Tongue (tissue), 2 donors: ENCODE measurements around the gene AKT1S1. TPM values are rescaled to one million over a fixed set of nuclear protein-coding genes. Genes with fewer than 3 reads are reported as not detected.

Source experiments
- DNase-seq: peaks from one replicate; pipeline ENCODE4 v3.0.0-alpha.2; 2015
- total RNA-seq: library from RNA; depleted of rRNA; stranded (reverse); fragments of >200 nt; gene quantifications from one replicate; pipeline ENCODE4 v1.2.3, GENCODE V29; 2014

Gene AKT1S1
- total RNA-seq, 1 donor from 2014 or later: 4.5 TPM

DNA sequence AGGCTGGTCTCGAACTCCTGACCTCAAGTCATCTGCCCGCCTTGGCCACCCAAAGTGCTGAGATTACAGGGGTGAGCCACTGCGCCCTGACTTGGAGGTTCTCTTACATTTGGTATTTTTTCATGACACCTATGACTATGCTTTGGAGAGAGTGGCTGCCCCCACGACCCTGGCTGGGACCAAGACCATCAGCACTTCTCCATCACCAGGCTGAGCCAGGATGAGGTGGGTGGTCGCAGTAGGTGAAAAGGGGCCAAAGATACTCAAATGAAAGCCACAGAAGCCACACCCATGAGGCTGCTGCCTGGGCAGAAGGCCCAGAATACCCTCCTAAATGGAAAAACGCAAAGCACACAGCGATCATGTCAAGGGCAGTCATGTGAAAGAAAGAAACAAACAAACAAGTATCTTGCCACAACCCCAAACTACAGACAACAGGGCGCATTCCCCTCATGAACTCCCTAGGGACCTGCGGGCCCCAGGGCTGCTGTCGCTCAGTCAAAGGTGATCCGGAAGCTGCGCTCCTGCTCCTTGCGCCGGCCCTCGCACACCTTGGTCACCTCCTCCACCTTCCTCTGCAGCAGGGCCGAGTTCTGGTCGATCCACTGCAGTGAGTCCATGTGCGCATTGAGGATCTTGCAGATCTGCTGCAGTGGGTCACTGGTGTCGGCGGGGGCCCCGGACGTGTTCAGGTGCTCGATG lies 30.7 kb upstream of the AKT1S1 start:
- no peak for DNase-seq

DNA sequence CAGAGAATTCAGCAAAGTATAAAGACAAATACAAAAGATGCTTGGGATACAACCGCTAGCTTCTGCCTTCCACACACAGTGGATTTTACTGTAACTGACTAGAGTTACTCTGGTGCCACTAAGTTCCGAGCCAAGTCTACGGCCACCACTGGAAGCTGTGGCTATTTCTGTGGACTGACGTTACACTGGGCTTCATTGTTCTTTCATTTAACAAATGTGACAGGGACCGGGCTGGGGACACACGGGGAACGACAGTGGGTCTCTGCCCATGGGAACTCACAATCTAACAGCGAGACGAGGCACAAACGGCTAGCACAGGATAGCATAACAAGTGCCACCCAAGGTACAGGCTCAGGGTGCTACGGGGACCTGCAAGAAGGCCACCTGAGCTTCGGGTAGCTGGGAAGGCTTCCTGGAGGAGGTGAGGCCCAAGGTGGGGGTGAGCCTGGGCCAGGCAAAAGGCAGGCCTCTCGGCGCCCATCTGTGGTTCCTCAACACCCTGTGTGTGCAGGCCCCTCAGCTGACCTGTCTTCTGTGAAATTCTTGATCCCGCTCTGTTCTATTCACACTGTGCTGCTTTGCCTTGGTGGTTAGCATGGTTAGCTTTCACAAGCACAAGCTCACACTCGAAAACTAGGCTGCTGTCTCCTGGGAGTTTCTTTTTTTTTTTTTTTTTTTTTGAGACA lies 29.9 kb upstream of the AKT1S1 start:
- DNase-seq: no peak

DNA sequence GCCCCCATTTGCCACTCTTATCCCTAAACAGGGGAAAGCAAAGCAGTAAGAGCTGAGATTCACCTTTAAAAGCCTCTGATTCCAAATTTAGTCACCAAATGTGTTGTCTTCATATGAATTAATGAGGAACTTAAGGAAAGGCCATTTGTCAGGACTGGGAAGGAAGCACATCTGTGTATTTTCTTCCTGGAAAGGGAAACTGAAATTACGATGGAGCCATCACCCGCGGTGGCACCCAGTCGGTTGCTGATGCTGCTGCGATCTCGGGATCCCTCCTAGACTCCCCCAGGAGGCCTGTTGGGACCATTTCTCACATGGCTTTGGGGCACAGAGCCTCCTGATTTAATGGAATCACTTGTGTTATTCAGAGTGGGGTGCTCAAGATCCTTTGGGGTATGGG lies 27.0 kb upstream of the AKT1S1 start:
- no peak for DNase-seq

DNA sequence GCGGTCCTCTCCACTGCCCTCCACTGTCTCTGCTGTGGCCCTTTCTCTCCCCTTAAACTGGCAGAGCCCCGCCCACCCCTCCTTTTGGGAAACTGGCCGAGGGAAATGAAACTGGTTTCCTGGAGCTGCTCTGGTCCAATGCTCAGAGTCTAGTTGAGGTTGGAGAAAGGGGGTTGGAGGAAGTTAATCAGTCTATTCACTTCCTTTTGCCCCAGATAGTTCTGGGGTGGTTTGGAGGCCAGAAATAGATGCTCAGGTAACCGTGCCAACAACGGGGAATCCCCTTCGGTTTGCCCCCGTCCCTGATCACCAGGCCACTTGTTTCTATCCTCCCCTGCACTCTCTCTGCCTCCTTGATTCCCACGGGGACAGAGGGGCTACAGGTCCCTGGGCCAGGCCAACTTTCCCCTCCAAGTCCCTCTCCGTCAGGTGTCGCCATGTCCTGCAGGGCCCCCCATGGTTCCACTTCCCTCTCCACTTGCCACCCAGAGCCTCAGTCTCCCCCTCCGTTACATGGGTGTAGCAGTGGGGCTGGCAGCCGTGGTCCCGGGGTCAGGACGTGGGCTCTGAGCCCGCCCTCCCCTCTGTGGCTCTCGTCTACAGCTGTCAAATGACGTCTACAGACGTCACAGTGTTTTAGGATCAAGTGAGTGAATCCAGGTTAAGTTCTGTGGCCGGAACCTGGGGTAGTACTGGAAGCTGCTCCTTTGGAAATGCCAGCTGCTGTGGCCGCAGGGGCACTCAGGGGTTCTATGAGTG lies 19.9 kb upstream of the AKT1S1 start, which contains the start of gene IL4I1:
TSS of gene IL4I1 (minus strand) at position 25 of the 759 bp plus-strand sequence. CDS start 727 bp downstream, outside the sequence.
- no peak for DNase-seq

- no peak for DNase-seq
These were observed 18.6 kb upstream of the AKT1S1 start for GRCh38 chr19:49895566-49896297.

DNA sequence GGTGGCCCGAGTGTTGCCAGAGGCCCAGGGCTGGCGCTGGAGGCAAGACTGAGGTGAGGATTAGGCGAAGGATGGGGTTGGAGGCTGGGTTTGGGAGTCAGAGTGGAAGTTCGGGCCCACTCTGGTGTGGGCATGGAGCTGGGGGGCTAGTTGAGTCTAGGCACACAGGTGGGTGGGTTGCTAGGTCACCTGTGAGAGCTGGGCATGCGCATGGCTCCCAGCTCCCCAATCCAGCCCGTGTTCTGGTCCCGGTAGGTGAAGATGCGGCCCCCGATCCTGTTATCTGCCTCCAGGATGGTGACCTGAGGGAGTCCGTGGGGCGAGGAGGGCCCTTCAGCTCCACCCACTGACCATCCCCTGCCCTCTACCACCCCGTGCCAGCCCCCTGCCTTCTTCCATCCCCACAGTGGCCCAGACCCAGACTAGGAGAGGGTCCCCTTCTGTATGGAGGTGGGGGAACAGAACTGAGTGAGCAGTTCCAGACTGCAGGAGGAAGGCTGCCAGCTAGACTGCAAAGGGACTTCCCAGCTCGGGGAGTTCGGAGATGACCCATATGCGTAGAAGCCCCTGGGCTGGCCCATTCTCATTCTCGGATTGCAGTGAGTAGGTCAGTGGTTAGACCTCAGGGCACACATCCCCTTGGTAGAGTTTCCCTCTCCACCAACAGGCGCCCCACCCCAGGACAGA lies 17.9 kb upstream of the AKT1S1 start:
- no peak for DNase-seq

- no peak for DNase-seq
These were observed 17.0 kb upstream of the AKT1S1 start for GRCh38 chr19:49894011-49894664.

- no peak for DNase-seq
These were observed 15.6 kb upstream of the AKT1S1 start for GRCh38 chr19:49892716-49893115.

- DNase-seq: no peak
These were observed 14.2 kb upstream of the AKT1S1 start for GRCh38 chr19:49891393-49891792.

- DNase-seq: peak; percentile 41
These were observed 13.5 kb upstream of the AKT1S1 start for GRCh38 chr19:49890349-49891311.

DNA sequence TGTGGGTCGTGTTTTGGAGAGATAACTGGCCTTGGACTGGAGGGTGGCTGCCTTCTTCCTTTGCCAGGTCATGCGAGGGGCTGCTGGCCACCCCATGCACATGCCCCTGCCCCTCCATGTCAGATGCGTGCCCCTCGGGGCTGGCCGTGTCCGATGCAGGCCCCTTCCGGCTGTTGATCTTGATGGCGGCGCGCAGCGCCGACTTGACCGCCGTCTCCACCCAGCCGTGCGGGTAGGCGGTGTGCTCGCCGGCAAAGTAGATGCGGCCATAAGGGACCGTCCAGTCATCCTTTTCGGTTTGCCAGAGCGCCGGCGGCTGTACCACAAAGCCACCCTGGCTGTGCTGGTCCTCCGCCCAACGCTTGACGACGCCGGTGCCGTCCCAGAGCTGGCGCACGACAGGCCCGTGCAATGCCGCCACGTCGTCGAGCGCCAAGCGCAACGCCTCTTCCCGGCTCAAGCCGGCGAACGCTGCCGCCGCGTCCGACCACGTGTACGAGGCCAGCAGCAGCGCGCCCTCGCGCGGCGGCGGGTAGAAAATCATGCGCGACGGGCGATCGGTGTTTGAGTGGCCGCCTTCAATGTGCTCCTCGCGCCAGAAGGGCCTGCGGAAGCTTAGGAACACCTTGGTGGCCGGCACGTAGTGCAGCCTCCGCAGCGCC lies 12.7 kb upstream of the AKT1S1 start:
- DNase-seq: peak; percentile 85

DNA sequence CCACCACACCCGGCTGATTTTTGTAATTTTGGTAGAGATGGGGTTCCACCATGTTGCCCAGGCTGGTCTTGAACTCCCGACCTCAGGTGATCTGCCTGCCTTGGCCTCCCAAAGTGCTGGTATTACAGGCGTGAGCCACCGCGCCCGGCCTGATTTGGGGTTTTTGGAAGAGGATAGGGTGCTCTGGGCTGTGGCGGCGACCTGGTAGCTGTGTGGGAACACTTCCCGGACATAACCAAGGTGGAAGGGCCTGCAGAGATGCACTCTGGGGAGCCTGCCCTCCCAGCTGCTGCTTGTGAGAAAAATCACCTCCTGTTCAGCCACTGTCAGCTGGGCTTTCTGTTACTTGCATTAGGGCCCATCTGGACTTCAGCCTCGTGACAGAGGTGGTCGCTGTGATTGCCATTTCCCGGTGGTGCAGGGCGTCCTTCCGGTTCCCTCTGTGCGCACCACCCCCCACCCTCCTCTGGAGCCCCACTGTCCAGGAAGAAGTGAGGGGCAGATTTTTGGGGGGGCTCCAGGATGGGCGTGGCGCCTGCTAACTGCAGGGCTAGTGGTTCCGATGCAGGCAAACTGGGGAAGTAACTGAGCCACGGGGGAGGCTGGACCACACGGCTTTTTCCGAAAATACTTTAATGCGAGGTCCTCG lies 12.0 kb upstream of the AKT1S1 start:
- DNase-seq: no peak

DNA sequence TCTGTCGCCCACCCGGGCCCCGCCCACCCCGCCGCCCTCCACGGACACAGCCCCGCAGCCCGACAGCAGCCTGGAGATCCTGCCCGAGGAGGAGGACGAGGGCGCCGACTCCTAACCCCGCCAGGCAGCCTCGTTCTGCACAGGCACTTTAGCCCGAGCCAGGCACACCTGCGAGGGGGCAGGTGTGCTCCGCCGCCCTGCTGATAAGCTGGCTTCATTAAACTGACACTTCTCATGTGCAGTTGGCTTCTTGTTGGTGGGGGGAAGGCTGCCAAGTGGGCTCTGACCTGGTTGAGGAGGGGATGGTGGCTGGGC lies 11.3 kb upstream of the AKT1S1 start:
- DNase-seq: no peak

DNA sequence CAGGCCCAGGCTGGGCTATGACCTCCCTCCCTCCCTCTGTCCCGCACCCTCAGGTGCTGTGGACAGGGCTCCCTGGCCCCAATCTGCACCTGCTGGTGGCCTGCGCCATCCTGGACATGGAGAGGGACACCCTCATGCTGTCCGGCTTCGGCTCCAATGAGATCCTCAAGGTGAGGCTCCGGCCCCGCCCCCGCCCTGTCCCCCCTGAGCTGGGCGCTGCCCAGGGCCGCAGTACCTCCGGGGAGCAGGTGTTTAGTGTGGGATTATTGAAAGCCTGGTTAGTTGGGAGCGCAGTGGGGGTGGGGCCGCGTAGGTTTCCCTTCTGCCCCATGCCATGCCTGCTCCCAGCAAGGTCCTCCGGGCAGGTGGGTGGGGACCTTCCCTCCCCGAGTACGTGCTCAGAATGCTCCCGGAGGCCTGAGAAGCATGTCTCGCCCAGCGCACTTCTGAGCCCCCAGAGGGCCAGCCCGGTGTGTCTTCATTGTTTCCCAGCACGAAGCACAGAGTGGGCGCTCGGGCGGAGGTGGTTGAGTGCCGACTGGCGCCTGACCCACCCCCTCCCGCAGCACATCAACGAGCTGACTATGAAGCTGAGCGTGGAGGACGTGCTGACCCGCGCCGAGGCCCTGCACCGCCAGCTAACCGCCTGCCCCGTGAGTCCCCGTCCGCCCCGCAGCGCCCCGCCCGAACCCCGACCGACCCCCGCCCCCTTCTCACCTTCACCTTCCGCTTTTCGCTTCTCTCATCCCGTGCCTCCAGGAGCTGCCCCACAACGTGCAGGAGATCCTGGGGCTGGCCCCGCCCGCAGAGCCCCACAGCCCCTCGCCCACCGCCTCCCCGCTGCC lies 10.7 kb upstream of the AKT1S1 start:
- DNase-seq: no peak

DNA sequence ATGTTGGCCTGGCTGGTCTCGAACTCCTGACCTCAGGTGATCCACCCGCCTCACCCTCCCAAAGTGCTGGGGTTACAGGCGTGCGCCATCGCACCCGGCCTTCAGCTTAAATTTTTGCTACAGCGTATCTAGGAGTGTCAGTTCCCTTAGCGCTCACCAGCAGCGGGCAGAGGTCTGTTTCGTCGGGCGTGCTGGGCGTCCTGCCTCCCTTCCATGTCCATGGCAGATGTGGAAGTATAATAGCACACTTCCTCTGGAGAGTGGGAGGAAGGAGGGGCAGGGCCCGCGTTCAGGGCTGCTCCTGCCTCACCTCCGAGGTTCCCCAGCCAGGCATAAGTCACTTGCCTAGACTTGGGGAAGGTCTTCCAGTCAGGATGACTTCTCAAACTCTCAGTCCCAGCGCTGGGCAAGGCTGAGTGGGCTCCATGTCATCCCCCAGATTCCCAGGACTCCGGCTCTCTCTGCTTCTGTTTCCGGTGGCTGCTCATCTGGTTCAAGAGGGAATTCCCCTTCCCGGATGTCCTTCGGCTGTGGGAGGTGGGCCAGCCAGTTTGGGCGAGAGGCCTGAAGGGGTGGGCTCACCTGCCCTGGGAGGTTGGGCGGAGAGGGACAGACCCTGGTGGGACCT lies 10.0 kb upstream of the AKT1S1 start:
- no peak for DNase-seq

DNA sequence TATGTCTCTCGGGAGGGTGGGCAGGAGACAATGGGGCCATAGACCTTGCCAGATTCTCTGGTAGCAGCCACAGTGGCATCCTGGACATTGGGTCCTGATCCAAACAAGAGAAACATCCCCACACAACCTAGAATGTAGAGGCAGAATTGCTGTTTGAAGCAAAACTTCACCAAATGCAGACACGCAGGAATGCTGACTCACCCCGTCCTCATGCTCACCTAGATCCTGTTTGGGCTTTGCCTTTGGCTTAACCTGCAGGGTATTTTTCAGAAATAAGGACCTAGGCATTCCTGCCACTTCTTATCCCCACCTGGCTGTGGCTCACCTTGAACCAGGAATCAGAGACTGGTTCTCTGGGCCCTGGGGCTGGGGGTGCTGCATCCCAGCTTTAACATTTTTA lies 7.6 kb upstream of the AKT1S1 start:
- no peak for DNase-seq

DNA sequence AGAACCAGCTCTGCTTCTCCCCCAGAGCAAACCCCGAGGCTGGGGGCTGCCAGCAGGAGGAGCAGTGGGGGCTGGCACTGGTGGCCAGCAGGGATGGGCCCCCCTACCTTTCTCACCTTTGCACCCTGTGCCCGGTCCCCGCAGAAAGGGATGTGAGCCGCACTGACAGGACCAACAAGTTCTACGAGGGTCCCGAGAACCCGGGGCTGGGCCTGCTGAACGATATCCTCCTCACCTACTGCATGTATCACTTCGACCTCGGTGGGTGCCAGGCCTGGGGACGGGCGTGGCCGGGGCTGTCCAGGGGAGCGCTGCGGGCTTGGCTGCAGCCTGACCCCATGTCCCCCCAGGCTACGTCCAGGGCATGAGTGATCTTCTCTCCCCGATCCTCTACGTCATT lies 7.0 kb upstream of the AKT1S1 start:
- no peak for DNase-seq

DNA sequence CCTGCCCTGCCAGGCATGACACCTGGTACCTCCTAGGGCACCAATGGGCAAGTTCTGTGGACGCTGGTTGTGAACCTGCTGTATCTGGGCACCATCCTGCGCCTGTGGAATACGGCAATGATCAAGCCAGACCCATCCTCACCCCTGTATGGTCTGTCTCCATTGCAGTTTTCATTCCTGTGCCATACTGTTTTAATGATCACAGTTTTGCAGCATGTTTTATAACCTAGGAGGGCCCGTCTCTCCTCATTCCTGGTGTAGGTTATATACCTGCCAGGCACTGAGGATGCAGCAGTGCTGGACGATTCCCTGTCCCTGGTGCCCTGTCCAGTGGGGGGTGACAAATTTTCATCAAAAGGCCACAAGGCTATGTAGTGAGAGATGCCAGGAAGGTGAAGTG lies 5.9 kb upstream of the AKT1S1 start:
- no peak for DNase-seq
